Vagina (tissue), 2 donors: ENCODE results near the gene BDKRB1. TPM values are rescaled to one million over a fixed set of nuclear protein-coding genes. Genes with fewer than 3 reads are reported as not detected.
A peak's percentile ranks its signal among the peaks of the same experiment; 100 is the strongest.
"Not testable (repeated sequence)": the region's sequence is repeated elsewhere in the genome, so short reads cannot be mapped to it uniquely, and the experiment has no call there.

Experiments
- DNase-seq, 2 donors: peaks; one replicate each; pipeline ENCODE4 v3.0.0-alpha.2; 2017; ENCODE audit errors: extremely low spot score in 2 of 2
- H3K27ac ChIP-seq: fragments of 200-600 bp; sonication (generic); one replicate; pipeline ENCODE4 v1.5.1; 2019
- H3K27me3 ChIP-seq: fragments of 200-600 bp; sonication (generic); one replicate; pipeline ENCODE4 v1.5.1; 2019
- H3K36me3 ChIP-seq, 2 donors: fragments of 200-600 bp; sonication (generic); one replicate each; pipeline ENCODE4 v1.5.1; 2017 to 2019
- H3K4me1 ChIP-seq: fragments of 200-600 bp; sonication (generic); one replicate; pipeline ENCODE4 v1.5.1; 2019
- H3K4me3 ChIP-seq, 2 donors: fragments of 200-600 bp; sonication (generic); 1 replicate in 1 of 2; 2 replicates in 1 of 2; pipeline ENCODE4 v1.5.1; 2016 to 2019
- H3K9me3 ChIP-seq: fragments of 200-600 bp; sonication (generic); one replicate; pipeline ENCODE4 v1.5.1; 2019
- CTCF ChIP-seq, 3 experiments: fragments of 450-650 bp in 2 of 3; fragments of 200-600 bp in 1 of 3; sonication (generic) in 1 of 3; IDR thresholded peaks; one replicate each; pipeline ENCODE4 v1.5.1; 2017 to 2019; ENCODE audit warnings: antibody characterized with exemption in 3 of 3, mild to moderate bottlenecking in 2 of 3, moderate library complexity in 2 of 3
- POLR2A ChIP-seq, 2 donors: fragments of 450-650 bp; IDR thresholded peaks; one replicate each; pipeline ENCODE4 v1.6.1; 2017; ENCODE audit warnings: antibody characterized with exemption in 2 of 2, mild to moderate bottlenecking in 2 of 2, moderate library complexity in 2 of 2
- POLR2AphosphoS5 ChIP-seq, 2 donors: sonication (generic); formaldehyde crosslinking; IDR thresholded peaks; one replicate each; pipeline ENCODE4 v1.9.0; 2017; ENCODE audit warnings: antibody characterized with exemption in 2 of 2, mild to moderate bottlenecking in 2 of 2, low read depth in 1 of 2; ENCODE audit not compliant: insufficient read depth in 1 of 2
- intact Hi-C: fragments of 100-400 bp; cut with DNase I; formaldehyde crosslinking; loops from one replicate; pipeline ENCODE4 v1.15.1; 2023
- total RNA-seq: library from RNA; depleted of rRNA; stranded (reverse); fragments of >200 nt; gene quantifications from one replicate; pipeline ENCODE4 v1.2.3, GENCODE V29; 2016

The BDKRB1 gene
- total RNA-seq, 1 donor from 2014 or later: 2.5 TPM

DNA sequence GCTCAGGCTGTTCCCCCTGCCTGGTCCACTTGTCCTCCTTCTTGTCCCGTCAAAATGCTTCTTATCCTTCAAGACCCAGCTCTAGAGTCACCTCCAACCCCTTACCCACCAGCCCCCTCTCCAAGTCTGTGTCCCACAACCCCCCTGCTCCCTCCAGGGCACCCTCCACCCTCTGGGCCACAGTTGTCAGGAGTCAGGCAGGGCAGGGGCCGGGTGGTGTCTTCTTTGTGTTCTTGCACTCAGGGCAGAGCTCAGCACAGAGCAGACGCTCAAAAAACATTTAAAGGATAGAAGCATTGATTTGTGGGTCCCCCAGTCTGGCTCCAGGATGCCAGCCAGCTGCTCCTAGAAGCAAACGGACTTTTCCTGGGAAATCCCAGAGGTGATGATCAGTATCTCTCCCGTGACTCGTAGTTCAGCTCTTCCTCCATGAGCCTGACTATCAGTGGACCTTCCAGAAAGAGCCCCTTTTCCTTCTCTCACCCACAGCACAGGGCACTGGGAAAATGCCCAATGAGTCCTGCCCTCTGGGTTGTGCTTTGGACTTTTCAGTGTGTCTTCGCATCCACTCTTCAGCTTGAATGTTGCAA is 17.2 kb upstream of the BDKRB1 start:
- Histone ChIP-seq H3K4me3 (no peak overlapping the region), H3K27ac (no peak overlapping the region), H3K9me3 (no peaks in the 10 kb centered on the region), H3K4me1 (peaks cover 11% of the 10 kb centered on the region), H3K27me3 (no peaks in the 10 kb centered on the region), H3K36me3 (peaks cover 0 to 55% of the 10 kb centered on the region in 2 donors)
- intact Hi-C loops: no loop called here
- DNase-seq: no peak
- TF ChIP-seq CTCF (IDR thresholded peaks at IDR 0.05): no peak
- no peak for TF ChIP-seq POLR2A (IDR thresholded peaks at IDR 0.05)
- TF ChIP-seq POLR2AphosphoS5 (IDR thresholded peaks at IDR 0.05; ENCODE audit: insufficient read depth in 1 of 2, low read depth in 1 of 2): no peak

DNA sequence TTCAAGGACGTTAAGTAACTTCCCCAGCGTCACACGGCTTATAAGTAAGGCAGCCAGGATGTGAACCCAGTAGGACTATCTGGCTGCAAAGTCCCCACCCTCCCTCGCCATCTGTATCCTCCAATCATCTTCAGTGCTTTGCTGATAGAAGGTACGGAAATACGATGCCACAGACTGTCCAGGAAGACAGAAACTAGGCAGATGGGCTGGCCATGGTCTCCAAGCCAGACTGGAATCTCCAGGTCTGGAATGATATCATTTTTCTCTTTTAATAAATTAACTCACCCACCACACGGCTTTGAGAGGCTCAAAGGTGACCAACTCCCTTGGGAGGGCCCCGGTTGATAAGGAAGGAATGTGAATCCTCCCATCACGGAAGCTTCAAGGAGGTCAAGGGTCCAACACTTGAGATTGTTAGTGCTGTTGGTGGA is 16.3 kb upstream of the BDKRB1 start:
- intact Hi-C loops: no loop called here
- TF ChIP-seq POLR2A (IDR thresholded peaks at IDR 0.05) (no peak), POLR2AphosphoS5 (IDR thresholded peaks at IDR 0.05; ENCODE audit: insufficient read depth in 1 of 2, low read depth in 1 of 2) (no peak), CTCF (IDR thresholded peaks at IDR 0.05) (no peak)
- no peak overlapping the region for H3K27ac ChIP-seq
- peaks cover 0 to 55% of the 10 kb centered on the region in 2 donors for H3K36me3 ChIP-seq
- no peak for DNase-seq
- no peak overlapping the region for H3K4me3 ChIP-seq
- H3K9me3 ChIP-seq: no peaks in the 10 kb centered on the region
- H3K27me3 ChIP-seq: no peaks in the 10 kb centered on the region
- H3K4me1 ChIP-seq: peaks cover 2% of the 10 kb centered on the region

DNA sequence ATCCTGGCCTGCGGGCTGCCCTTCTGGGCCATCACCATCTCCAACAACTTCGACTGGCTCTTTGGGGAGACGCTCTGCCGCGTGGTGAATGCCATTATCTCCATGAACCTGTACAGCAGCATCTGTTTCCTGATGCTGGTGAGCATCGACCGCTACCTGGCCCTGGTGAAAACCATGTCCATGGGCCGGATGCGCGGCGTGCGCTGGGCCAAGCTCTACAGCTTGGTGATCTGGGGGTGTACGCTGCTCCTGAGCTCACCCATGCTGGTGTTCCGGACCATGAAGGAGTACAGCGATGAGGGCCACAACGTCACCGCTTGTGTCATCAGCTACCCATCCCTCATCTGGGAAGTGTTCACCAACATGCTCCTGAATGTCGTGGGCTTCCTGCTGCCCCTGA is 15.4 kb upstream of the BDKRB1 start:
- no peaks in the 10 kb centered on the region for H3K4me1 ChIP-seq
- no peak for DNase-seq
- no peaks in the 10 kb centered on the region for H3K9me3 ChIP-seq
- no peak for TF ChIP-seq CTCF (IDR thresholded peaks at IDR 0.05)
- TF ChIP-seq POLR2A (IDR thresholded peaks at IDR 0.05): no peak
- intact Hi-C loops: no loop called here
- peaks cover 0 to 55% of the 10 kb centered on the region in 2 donors for H3K36me3 ChIP-seq
- no peak overlapping the region for H3K4me3 ChIP-seq
- H3K27me3 ChIP-seq: no peaks in the 10 kb centered on the region
- H3K27ac ChIP-seq: no peak overlapping the region

DNA sequence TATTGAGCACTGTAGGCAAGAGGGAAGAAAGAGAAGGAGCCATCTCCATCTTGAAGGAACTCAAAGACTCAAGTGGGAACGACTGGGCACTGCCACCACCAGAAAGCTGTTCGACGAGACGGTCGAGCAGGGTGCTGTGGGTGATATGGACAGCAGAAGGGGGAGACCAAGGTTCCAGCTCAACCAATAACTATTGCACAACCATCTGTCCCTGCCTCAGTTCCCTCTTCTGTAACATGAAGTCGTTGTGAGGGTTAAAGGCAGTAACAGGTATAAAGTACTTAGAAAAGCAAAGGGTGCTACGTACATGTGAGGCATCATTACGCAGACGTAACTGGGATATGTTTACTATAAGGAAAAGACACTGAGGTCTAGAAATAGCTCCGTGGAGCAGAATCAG is 13.9 kb upstream of the BDKRB1 start:
- Histone ChIP-seq H3K9me3 (no peaks in the 10 kb centered on the region), H3K4me1 (peaks cover 14% of the 10 kb centered on the region), H3K4me3 (no peak overlapping the region), H3K27ac (peak overlapping the region; percentile 38), H3K36me3 (peaks cover 0 to 55% of the 10 kb centered on the region in 2 donors), H3K27me3 (no peaks in the 10 kb centered on the region)
- no peak for TF ChIP-seq POLR2A (IDR thresholded peaks at IDR 0.05)
- TF ChIP-seq POLR2AphosphoS5 (IDR thresholded peaks at IDR 0.05; ENCODE audit: insufficient read depth in 1 of 2, low read depth in 1 of 2): no peak
- TF ChIP-seq CTCF (IDR thresholded peaks at IDR 0.05): no peak
- intact Hi-C loops: no loop called here
- no peak for DNase-seq

DNA sequence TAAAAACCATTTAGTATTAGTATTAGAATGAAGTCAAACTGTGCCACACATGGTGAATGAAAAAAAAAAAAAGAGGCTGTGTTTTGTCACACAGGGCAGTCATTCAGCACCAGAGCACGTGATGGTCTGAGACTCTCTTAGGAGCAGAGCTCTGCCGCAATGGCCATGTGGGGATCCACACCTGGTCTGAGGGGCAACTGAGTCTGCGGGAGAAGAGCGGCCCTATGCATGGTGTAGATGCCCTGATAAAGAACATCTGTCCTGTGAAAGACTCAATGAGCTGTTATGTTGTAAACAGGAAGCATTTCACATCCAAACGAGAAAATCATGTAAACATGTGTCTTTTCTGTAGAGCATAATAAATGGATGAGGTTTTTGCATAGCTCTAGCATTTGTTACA is 12.2 kb upstream of the BDKRB1 start:
- H3K4me3 ChIP-seq: no peak overlapping the region
- DNase-seq: no peak
- no peaks in the 10 kb centered on the region for H3K9me3 ChIP-seq
- TF ChIP-seq POLR2AphosphoS5 (IDR thresholded peaks at IDR 0.05; ENCODE audit: insufficient read depth in 1 of 2, low read depth in 1 of 2) (no peak), CTCF (IDR thresholded peaks at IDR 0.05) (no peak), POLR2A (IDR thresholded peaks at IDR 0.05) (no peak)
- no peaks in the 10 kb centered on the region for H3K27me3 ChIP-seq
- peaks cover 30% of the 10 kb centered on the region for H3K4me1 ChIP-seq
- peaks cover 0 to 45% of the 10 kb centered on the region in 2 donors for H3K36me3 ChIP-seq
- peak overlapping the region; percentile 45 for H3K27ac ChIP-seq
- intact Hi-C loops: no loop called here

GRCh38 chr14:96245074-96245473 is 10.9 kb upstream of the BDKRB1 start:
- H3K36me3 ChIP-seq: peaks cover 0 to 33% of the 10 kb centered on the region in 2 donors
- H3K9me3 ChIP-seq, DNase-seq, H3K27me3 ChIP-seq, H3K4me3 ChIP-seq, intact Hi-C loops: not testable (repeated sequence)
- H3K27ac ChIP-seq: peak overlapping the region; percentile 81
- H3K4me1 ChIP-seq: peaks cover 32% of the 10 kb centered on the region
